Neural cell (in vitro differentiated cells): Measurements from ENCODE around the gene SOCS7. TPM values are rescaled to one million over a fixed set of nuclear protein-coding genes. Genes with fewer than 3 reads are reported as not detected.

ENCODE experiments used
- H2AFZ ChIP-seq: fragments of 200-600, 300-800 bp; sonication (generic), shearing (Covaris generic); 2 replicates; pipeline ENCODE4 v1.6.0; 2014; ENCODE audit warnings: low read depth, mild to moderate bottlenecking, antibody characterized with exemption, low read length, moderate library complexity
- H3F3A ChIP-seq: fragments of 200-600 bp; shearing (Covaris generic); 2 replicates; pipeline ENCODE4 v1.6.1; 2016; ENCODE audit warnings: mild to moderate bottlenecking, moderate library complexity, mixed read lengths, antibody characterized with exemption, low read length; ENCODE audit not compliant: insufficient read depth, poor library complexity, severe bottlenecking
- H3K27ac ChIP-seq: fragments of 200-600, 300-800 bp; sonication (generic), shearing (Covaris generic); 2 replicates; pipeline ENCODE4 v1.5.1; 2014; ENCODE audit warnings: mild to moderate bottlenecking, low read length, moderate library complexity
- H3K27me3 ChIP-seq: fragments of 300-800, 200-600 bp; sonication (generic), shearing (Covaris generic); 2 replicates; pipeline ENCODE4 v1.6.0; 2014; ENCODE audit warnings: mild to moderate bottlenecking, low read depth, low read length, moderate library complexity; ENCODE audit not compliant: insufficient read depth
- H3K36me3 ChIP-seq: fragments of 300-800, 200-600 bp; sonication (generic), shearing (Covaris generic); 2 replicates; pipeline ENCODE4 v1.5.1; 2014; ENCODE audit warnings: mild to moderate bottlenecking, antibody characterized with exemption, low read length, moderate library complexity; ENCODE audit not compliant: insufficient read depth
- H3K4me2 ChIP-seq: fragments of 300-800, 200-600 bp; sonication (generic), shearing (Covaris generic); 2 replicates; pipeline ENCODE4 v1.6.0; 2014; ENCODE audit warnings: mild to moderate bottlenecking, low read length
- H3K4me3 ChIP-seq: fragments of 300-800, 200-600 bp; sonication (generic), shearing (Covaris generic); 2 replicates; pipeline ENCODE4 v1.5.1; 2014; ENCODE audit warnings: mild to moderate bottlenecking, low read length, moderate library complexity
- H3K79me2 ChIP-seq: fragments of 200-600 bp; shearing (Covaris generic); replicated peaks from 2 replicates; pipeline ENCODE4 v1.6.0; 2014; ENCODE audit warnings: mild to moderate bottlenecking, low read length, moderate library complexity; ENCODE audit not compliant: insufficient read depth
- H3K9ac ChIP-seq: fragments of 300-800, 200-600 bp; sonication (generic), shearing (Covaris generic); 2 replicates; pipeline ENCODE4 v1.6.1; 2016; ENCODE audit warnings: mild to moderate bottlenecking, low read length, mixed read lengths
- H3K9me2 ChIP-seq: fragments of 200-600 bp; shearing (Covaris generic); 2 replicates; pipeline ENCODE4 v1.6.1; 2016; ENCODE audit warnings: mild to moderate bottlenecking, low read length, mixed read lengths; ENCODE audit not compliant: insufficient read depth
- H3K9me3 ChIP-seq: fragments of 200-600, 300-800 bp; sonication (generic), shearing (Covaris generic); 2 replicates; pipeline ENCODE4 v1.6.1; 2016; ENCODE audit warnings: mild to moderate bottlenecking, mixed run types, low read length, moderate library complexity, mixed read lengths
- H4K20me1 ChIP-seq: fragments of 200-600 bp; shearing (Covaris generic); 2 replicates; pipeline ENCODE4 v1.6.1; 2016; ENCODE audit warnings: mild to moderate bottlenecking, mixed run types; ENCODE audit not compliant: insufficient read depth
- CTCF ChIP-seq: fragments of 450-650 bp; IDR thresholded peaks from 2 replicates; pipeline ENCODE4 v1.5.1; 2014; ENCODE audit warnings: antibody characterized with exemption, mild to moderate bottlenecking, moderate library complexity; ENCODE audit not compliant: poor library complexity, severe bottlenecking
- EP300 ChIP-seq: fragments of 450-650 bp; conservative IDR thresholded peaks from 2 replicates; pipeline ENCODE4 v1.6.1; 2014; ENCODE audit warnings: antibody characterized with exemption, mild to moderate bottlenecking, moderate library complexity; ENCODE audit not compliant: poor library complexity, severe bottlenecking
- EZH2 ChIP-seq: fragments of 200-600, 300-800 bp; shearing (Covaris generic), sonication (generic); IDR thresholded peaks from 2 replicates; pipeline ENCODE4 v1.6.1; 2014; ENCODE audit warnings: antibody characterized with exemption, low read length, borderline replicate concordance, mild to moderate bottlenecking; ENCODE audit not compliant: insufficient read depth, poor library complexity, severe bottlenecking
- MXI1 ChIP-seq: fragments of 450-650 bp; conservative IDR thresholded peaks from 2 replicates; pipeline ENCODE4 v1.6.1; 2014; ENCODE audit warnings: antibody characterized with exemption, mild to moderate bottlenecking; ENCODE audit not compliant: poor library complexity, severe bottlenecking
- POLR2AphosphoS5 ChIP-seq: IDR thresholded peaks from 2 replicates; pipeline ENCODE4 v1.6.1; 2012
- RAD21 ChIP-seq: fragments of 450-650 bp; conservative IDR thresholded peaks from 2 replicates; pipeline ENCODE4 v1.6.1; 2014; ENCODE audit warnings: antibody characterized with exemption, mild to moderate bottlenecking, moderate library complexity
- REST ChIP-seq: IDR thresholded peaks from 2 replicates; pipeline ENCODE4 v1.6.1; 2012; ENCODE audit warnings: borderline replicate concordance
- SMC3 ChIP-seq: fragments of 450-650 bp; conservative IDR thresholded peaks from 2 replicates; pipeline ENCODE4 v1.6.1; 2014; ENCODE audit warnings: antibody characterized with exemption, mild to moderate bottlenecking, moderate library complexity; ENCODE audit not compliant: poor library complexity
- TAF1 ChIP-seq: IDR thresholded peaks from 2 replicates; pipeline ENCODE4 v1.6.1; 2012; ENCODE audit warnings: low read depth
- polyA plus RNA-seq: library from polyadenylated mRNA; depleted of rRNA; stranded (reverse); fragments of >200 nt; gene quantifications from 2 replicates; pipeline ENCODE4 v1.2.3, GENCODE V29; 2014

Gene SOCS7
- polyA plus RNA-seq, 1 donor from 2014 or later = 23.7 TPM

GRCh38 chr17:38361694-38362465 lies 10.2 kb downstream of the SOCS7 start (continued):
- TF ChIP-seq REST (no peak), TAF1 (no peak)

GRCh38 chr17:38363016-38363415 lies 11.4 kb downstream of the SOCS7 start:
- Histone ChIP-seq H3K27me3 (no peaks in the 10 kb centered on the region), H3K4me3 (no peak overlapping the region), H3K9me3 (no peaks in the 10 kb centered on the region), H3F3A (no peaks in the 10 kb centered on the region), H2AFZ (no peak overlapping the region), H3K79me2 (peaks cover 12% of the 10 kb centered on the region), H3K36me3 (peaks cover 8% of the 10 kb centered on the region), H4K20me1 (no peaks in the 10 kb centered on the region), H3K9ac (no peak overlapping the region), H3K4me2 (no peak overlapping the region), H3K9me2 (no peaks in the 10 kb centered on the region), H3K27ac (no peak overlapping the region)
- TF ChIP-seq REST = no peak
- no peak for TF ChIP-seq SMC3
- no peak for TF ChIP-seq EZH2
- no peak for TF ChIP-seq POLR2AphosphoS5
- no peak for TF ChIP-seq TAF1
- no peak for TF ChIP-seq MXI1
- TF ChIP-seq RAD21 = no peak
- TF ChIP-seq CTCF = no peak
- TF ChIP-seq EP300 = no peak
